Ovary (tissue), 3 donors: Measurements from ENCODE around the gene FIBCD1.

ENCODE experiments used
- CTCF ChIP-seq, 3 donors: fragments of 450-650 bp in 2 of 3; fragments of 200-600 bp in 1 of 3; IDR thresholded peaks; one replicate each; pipeline versions ENCODE4 v1.5.1 to v1.8.0; 2016 to 2022; ENCODE audit warnings: antibody characterized with exemption in 3 of 3, mild to moderate bottlenecking in 1 of 3
- POLR2A ChIP-seq: fragments of 450-650 bp; IDR thresholded peaks from one replicate; pipeline ENCODE4 v1.6.1; 2017; ENCODE audit warnings: antibody characterized with exemption, mild to moderate bottlenecking, moderate library complexity
- donor health status: DM: no; HTN: no; CAD: no.

- TF ChIP-seq CTCF (IDR thresholded peaks at IDR 0.05) (no peak), POLR2A (no peak)
Observed at GRCh38 chr9:130924448-130924788, 14.6 kb downstream of the FIBCD1 start.
